HepG2 (cell line): ENCODE data around the gene LIF. TPM values are rescaled to one million over a fixed set of nuclear protein-coding genes. Genes with fewer than 3 reads are reported as not detected.

Experiments
- CBX5 ChIP-seq: sonication (generic); formaldehyde crosslinking; IDR thresholded peaks from 2 replicates; pipeline ENCODE4 v1.4.0; 2020; ENCODE audit warnings: missing genetic modification reagents, borderline replicate concordance
- GATAD2A ChIP-seq: IDR thresholded peaks from 2 replicates; pipeline ENCODE4 v1.6.1; 2016
- HDAC2 ChIP-seq: sonication (generic); formaldehyde crosslinking; IDR thresholded peaks from 2 replicates; pipeline ENCODE4 v1.4.0; 2020; ENCODE audit warnings: missing genetic modification reagents
- HIVEP1 ChIP-seq: sonication (generic); formaldehyde crosslinking; IDR thresholded peaks from 2 replicates; pipeline ENCODE4 v1.4.0; 2020; ENCODE audit warnings: mild to moderate bottlenecking, missing genetic modification reagents
- ISL2 ChIP-seq: sonication (generic); formaldehyde crosslinking; IDR thresholded peaks from 2 replicates; pipeline ENCODE4 v1.5.0; 2020; ENCODE audit warnings: missing genetic modification reagents
- PPARG ChIP-seq: conservative IDR thresholded peaks from 2 replicates; pipeline ENCODE4 v1.6.1; 2016; ENCODE audit warnings: missing biosample characterization, missing genetic modification reagents
- RCOR2 ChIP-seq: IDR thresholded peaks from 2 replicates; pipeline ENCODE4 v1.6.1; 2016; ENCODE audit warnings: missing biosample characterization, missing genetic modification reagents
- ZNF337 ChIP-seq: sonication (generic); formaldehyde crosslinking; IDR thresholded peaks from 2 replicates; pipeline ENCODE4 v1.5.1; 2020; ENCODE audit warnings: missing genetic modification reagents, low read depth, mild to moderate bottlenecking, borderline replicate concordance
- ZNF543 ChIP-seq: sonication (generic); formaldehyde crosslinking; IDR thresholded peaks from 2 replicates; pipeline ENCODE4 v1.4.0; 2020; ENCODE audit warnings: mild to moderate bottlenecking, missing genetic modification reagents
- ZSCAN9 ChIP-seq: IDR thresholded peaks from 2 replicates; pipeline ENCODE4 v1.6.1; 2016; ENCODE audit warnings: borderline replicate concordance
- polyA plus RNA-seq, 8 experiments: library from polyadenylated mRNA; depleted of rRNA in 3 of 8; stranded (reverse) in 7 of 8; unstranded in 1 of 8; fragments of >200 nt; fragmentation: Illumina TruSeq in 4 of 8; extraction: Trizol in 4 of 8; gene quantifications; 2 replicates each; pipeline versions ENCODE4 v1.2.1 to v1.2.3, GENCODE V29; 2011 to 2016; ENCODE audit warnings: low read depth in 4 of 8, missing spikeins in 1 of 8, mixed read lengths in 1 of 8; ENCODE audit not compliant: insufficient read depth in 1 of 8
- total RNA-seq, 5 experiments: library from RNA; depleted of rRNA; stranded (reverse); fragments of >200 nt; fragmentation: Illumina TruSeq; extraction: Trizol; gene quantifications; 2 replicates each; pipeline ENCODE4 v1.2.3, GENCODE V29; 2016; ENCODE audit warnings: low read depth in 1 of 5
- TF ChIP-seq, protein P1 (sequence below): sonication (generic); formaldehyde crosslinking; IDR thresholded peaks from 2 replicates; pipeline ENCODE4 v1.4.0; 2020; ENCODE audit warnings: missing genetic modification reagents, borderline replicate concordance
- TF ChIP-seq, protein P2 (sequence below): sonication (generic); formaldehyde crosslinking; IDR thresholded peaks from 2 replicates; pipeline ENCODE4 v1.5.1; 2020; ENCODE audit warnings: missing genetic modification reagents, mild to moderate bottlenecking, borderline replicate concordance
- TF ChIP-seq, protein P3 (sequence below): sonication (generic); formaldehyde crosslinking; IDR thresholded peaks from 2 replicates; pipeline ENCODE4 v1.4.0; 2020; ENCODE audit warnings: mild to moderate bottlenecking, missing genetic modification reagents, borderline replicate concordance
- TF ChIP-seq, protein P4 (sequence below): sonication (generic); formaldehyde crosslinking; IDR thresholded peaks from 2 replicates; pipeline ENCODE4 v1.5.0; 2020; ENCODE audit warnings: mild to moderate bottlenecking, low read depth, missing genetic modification reagents, borderline replicate concordance
- TF ChIP-seq, protein P5 (sequence below): sonication (generic); formaldehyde crosslinking; IDR thresholded peaks from 2 replicates; pipeline ENCODE4 v1.5.1; 2020; ENCODE audit warnings: mild to moderate bottlenecking, missing genetic modification reagents, borderline replicate concordance

Gene LIF
- total and polyA plus RNA-seq, 2 of the 13 experiments (the other 11 are each of a cell fraction or from before 2014, with no cell fraction given): 3.6 to 8.5 TPM

DNA sequence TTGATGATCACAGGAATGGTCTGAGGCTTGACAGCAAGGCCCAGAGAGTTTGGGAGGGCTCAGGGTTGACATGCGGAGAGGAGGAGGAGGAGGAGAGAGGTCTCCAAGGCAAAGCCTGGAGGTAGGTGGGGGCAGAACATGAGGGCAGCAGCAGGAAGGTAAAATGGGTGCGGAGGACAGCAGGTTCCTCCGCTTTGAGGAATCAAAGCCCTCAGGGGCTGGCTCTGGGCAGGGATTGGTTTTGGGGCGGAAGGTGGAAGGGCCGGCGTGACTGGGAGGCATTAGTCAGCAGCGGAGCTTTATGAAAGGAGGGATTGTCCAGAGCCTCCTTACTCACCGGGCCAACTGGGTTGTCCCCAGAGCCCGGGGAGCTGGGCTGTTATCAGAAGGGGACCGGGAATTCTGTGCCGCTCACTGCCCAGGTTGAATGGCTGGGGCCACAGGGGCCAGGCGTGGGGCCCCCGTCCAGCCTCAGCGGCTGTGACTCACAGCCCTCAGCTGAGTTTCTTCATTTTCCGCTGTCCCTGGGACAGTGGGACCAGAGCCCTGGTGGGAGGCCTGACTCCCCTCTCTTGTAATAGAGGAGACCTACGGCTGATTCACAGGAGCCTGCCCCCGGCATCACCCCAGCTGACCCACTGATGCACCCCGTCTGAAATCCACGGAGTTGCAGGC, 36.2 kb downstream of the LIF start (continued):
- peak; percentile 73; the same call in 1 of the 2 replicates for TF ChIP-seq CBX5 (CRISPR knock-in tag)
- TF ChIP-seq HIVEP1: 0 out of 2 replicates have a peak, but pooled peaks have one; percentile 15
- peak; percentile 38; the same call in 1 of the 2 replicates for TF ChIP-seq ZSCAN9 (CRISPR knock-in tag)
- TF ChIP-seq PPARG: peak; percentile 40; the same call in 1 of the 2 replicates
- peak; percentile 49; the same call in 1 of the 2 replicates for TF ChIP-seq HDAC2 (CRISPR knock-in tag)
- TF ChIP-seq, protein P1, sequence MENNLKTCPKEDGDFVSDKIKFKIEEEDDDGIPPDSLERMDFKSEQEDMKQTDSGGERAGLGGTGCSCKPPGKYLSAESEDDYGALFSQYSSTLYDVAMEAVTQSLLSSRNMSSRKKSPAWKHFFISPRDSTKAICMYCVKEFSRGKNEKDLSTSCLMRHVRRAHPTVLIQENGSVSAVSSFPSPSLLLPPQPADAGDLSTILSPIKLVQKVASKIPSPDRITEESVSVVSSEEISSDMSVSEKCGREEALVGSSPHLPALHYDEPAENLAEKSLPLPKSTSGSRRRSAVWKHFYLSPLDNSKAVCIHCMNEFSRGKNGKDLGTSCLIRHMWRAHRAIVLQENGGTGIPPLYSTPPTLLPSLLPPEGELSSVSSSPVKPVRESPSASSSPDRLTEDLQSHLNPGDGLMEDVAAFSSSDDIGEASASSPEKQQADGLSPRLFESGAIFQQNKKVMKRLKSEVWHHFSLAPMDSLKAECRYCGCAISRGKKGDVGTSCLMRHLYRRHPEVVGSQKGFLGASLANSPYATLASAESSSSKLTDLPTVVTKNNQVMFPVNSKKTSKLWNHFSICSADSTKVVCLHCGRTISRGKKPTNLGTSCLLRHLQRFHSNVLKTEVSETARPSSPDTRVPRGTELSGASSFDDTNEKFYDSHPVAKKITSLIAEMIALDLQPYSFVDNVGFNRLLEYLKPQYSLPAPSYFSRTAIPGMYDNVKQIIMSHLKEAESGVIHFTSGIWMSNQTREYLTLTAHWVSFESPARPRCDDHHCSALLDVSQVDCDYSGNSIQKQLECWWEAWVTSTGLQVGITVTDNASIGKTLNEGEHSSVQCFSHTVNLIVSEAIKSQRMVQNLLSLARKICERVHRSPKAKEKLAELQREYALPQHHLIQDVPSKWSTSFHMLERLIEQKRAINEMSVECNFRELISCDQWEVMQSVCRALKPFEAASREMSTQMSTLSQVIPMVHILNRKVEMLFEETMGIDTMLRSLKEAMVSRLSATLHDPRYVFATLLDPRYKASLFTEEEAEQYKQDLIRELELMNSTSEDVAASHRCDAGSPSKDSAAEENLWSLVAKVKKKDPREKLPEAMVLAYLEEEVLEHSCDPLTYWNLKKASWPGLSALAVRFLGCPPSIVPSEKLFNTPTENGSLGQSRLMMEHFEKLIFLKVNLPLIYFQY (CRISPR knock-in tag): peak; percentile 98
- TF ChIP-seq, protein P2, sequence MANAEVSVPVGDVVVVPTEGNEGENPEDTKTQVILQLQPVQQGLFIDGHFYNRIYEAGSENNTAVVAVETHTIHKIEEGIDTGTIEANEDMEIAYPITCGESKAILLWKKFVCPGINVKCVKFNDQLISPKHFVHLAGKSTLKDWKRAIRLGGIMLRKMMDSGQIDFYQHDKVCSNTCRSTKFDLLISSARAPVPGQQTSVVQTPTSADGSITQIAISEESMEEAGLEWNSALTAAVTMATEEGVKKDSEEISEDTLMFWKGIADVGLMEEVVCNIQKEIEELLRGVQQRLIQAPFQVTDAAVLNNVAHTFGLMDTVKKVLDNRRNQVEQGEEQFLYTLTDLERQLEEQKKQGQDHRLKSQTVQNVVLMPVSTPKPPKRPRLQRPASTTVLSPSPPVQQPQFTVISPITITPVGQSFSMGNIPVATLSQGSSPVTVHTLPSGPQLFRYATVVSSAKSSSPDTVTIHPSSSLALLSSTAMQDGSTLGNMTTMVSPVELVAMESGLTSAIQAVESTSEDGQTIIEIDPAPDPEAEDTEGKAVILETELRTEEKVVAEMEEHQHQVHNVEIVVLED (CRISPR knock-in tag): no peak
- peak; percentile 63; the same call in 1 of the 2 replicates for TF ChIP-seq GATAD2A
- TF ChIP-seq ISL2: peak; percentile 40; the same call in 1 of the 2 replicates
- peak; percentile 55; the same call in 1 of the 2 replicates for TF ChIP-seq RCOR2
- TF ChIP-seq, protein P3, sequence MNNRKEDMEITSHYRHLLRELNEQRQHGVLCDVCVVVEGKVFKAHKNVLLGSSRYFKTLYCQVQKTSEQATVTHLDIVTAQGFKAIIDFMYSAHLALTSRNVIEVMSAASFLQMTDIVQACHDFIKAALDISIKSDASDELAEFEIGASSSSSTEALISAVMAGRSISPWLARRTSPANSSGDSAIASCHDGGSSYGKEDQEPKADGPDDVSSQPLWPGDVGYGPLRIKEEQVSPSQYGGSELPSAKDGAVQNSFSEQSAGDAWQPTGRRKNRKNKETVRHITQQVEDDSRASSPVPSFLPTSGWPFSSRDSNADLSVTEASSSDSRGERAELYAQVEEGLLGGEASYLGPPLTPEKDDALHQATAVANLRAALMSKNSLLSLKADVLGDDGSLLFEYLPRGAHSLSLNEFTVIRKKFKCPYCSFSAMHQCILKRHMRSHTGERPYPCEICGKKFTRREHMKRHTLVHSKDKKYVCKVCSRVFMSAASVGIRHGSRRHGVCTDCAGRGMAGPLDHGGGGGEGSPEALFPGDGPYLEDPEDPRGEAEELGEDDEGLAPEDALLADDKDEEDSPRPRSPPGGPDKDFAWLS: no peak
- TF ChIP-seq, protein P4, sequence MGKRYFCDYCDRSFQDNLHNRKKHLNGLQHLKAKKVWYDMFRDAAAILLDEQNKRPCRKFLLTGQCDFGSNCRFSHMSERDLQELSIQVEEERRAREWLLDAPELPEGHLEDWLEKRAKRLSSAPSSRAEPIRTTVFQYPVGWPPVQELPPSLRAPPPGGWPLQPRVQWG (CRISPR knock-in tag): no peak
- TF ChIP-seq ZNF543 (CRISPR knock-in tag): 0 out of 2 replicates have a peak, but pooled peaks have one; percentile 20
- TF ChIP-seq, protein P5, sequence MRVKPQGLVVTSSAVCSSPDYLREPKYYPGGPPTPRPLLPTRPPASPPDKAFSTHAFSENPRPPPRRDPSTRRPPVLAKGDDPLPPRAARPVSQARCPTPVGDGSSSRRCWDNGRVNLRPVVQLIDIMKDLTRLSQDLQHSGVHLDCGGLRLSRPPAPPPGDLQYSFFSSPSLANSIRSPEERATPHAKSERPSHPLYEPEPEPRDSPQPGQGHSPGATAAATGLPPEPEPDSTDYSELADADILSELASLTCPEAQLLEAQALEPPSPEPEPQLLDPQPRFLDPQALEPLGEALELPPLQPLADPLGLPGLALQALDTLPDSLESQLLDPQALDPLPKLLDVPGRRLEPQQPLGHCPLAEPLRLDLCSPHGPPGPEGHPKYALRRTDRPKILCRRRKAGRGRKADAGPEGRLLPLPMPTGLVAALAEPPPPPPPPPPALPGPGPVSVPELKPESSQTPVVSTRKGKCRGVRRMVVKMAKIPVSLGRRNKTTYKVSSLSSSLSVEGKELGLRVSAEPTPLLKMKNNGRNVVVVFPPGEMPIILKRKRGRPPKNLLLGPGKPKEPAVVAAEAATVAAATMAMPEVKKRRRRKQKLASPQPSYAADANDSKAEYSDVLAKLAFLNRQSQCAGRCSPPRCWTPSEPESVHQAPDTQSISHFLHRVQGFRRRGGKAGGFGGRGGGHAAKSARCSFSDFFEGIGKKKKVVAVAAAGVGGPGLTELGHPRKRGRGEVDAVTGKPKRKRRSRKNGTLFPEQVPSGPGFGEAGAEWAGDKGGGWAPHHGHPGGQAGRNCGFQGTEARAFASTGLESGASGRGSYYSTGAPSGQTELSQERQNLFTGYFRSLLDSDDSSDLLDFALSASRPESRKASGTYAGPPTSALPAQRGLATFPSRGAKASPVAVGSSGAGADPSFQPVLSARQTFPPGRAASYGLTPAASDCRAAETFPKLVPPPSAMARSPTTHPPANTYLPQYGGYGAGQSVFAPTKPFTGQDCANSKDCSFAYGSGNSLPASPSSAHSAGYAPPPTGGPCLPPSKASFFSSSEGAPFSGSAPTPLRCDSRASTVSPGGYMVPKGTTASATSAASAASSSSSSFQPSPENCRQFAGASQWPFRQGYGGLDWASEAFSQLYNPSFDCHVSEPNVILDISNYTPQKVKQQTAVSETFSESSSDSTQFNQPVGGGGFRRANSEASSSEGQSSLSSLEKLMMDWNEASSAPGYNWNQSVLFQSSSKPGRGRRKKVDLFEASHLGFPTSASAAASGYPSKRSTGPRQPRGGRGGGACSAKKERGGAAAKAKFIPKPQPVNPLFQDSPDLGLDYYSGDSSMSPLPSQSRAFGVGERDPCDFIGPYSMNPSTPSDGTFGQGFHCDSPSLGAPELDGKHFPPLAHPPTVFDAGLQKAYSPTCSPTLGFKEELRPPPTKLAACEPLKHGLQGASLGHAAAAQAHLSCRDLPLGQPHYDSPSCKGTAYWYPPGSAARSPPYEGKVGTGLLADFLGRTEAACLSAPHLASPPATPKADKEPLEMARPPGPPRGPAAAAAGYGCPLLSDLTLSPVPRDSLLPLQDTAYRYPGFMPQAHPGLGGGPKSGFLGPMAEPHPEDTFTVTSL (CRISPR knock-in tag): peak; percentile 33; the same call in 1 of the 2 replicates
- no peak for TF ChIP-seq ZNF337 (CRISPR knock-in tag)
